GM18499 (cell line): ENCODE measurements around the gene ASCC2.
"Not testable (repeated sequence)": the region's sequence is repeated elsewhere in the genome, so short reads cannot be mapped to it uniquely, and the experiment has no call there.

Experiments used
- ATAC-seq: cut with Tn5 transposase; IDR thresholded peaks from one replicate; pipeline ENCODE4 v1.9.1; 2021; ENCODE audit warnings: moderate number of reproducible peaks; ENCODE audit not compliant: insufficient read depth, unreplicated experiment

Gene ASCC2

DNA sequence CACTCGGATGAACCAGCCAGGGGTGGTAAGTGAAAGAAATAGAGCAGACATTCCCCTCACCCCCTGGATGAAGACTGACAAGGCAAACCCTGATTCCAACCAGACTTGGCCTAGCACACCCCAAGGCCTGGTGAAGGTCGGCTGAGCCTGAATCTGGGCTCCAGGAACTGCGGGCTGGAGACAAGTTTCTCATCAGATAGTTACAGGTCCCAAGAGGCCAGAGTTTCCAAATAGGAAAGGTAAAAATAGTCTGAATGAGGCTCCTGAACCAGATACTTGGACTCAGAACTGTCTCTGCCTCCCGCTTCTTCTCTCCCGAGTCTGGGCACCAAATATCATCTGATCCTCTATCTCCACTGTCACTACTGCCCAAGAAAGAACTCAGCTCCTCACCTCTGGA lies 79.1 kb downstream of the ASCC2 start:
- ATAC-seq = no peak

DNA sequence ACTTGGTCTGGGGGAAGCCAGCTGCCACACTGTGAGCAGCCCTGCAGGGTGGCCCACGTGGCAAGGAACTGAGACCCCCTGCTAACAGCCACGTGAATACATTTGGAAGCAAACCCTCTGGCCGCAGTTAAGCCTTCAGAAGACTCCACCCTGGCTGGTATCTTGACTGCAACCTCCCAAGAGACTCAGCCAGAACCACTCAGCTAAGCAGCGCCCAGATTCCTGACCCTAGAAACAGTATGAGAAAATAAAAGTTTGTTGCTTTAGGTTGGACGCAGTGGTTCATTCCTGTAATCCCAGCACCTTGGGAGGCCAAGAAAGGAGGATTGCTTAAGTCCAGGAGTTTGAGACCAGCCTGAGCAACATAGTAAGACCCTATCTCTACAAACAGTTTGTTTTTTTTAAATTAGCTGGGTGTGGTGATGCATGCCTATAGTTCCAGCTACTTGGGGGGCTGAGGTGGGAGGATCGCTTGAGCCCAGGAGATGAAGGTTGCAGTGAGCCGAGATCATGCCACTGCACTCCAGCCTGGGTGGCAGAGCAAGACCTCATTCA lies 79.9 kb downstream of the ASCC2 start:
- ATAC-seq = no peak

DNA sequence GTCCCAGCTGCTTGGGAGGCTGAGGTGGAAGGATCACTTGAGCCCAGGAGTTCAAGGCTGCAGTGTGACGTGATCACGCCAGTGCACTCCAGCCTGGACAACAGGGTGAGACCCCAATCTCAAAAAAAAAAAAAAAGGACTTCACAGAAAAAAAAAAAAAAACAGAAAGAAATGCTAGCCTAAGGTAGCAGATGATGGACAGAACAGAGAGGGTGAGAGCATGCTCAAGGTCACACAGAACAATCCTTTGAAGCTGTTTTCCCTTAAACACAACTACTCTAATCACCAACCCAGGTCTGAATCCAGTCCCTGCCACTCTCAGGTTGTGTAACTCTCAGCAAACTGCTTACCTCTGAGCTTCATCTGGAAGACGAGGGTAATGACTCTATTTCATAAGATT lies 81.0 kb downstream of the ASCC2 start:
- no peak for ATAC-seq

DNA sequence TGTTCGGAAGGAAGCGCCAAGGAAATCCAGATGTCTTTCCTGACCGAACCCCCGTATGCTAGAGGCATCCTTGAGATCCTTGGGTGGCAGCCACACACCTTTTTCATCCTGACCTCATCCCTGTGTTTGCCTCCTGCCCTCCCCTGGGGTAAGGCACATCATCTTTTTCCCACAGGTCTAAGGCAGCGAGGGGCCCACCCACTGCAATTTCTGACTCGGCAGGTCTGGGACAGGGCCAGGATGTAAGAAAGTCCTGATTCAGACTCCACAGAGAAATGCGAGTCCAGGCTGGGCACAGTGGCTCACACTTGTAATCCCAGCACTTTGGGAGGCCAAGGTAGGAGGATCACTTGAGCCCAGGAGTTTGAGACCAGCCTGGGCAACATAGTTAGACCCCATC lies 81.7 kb downstream of the ASCC2 start:
- ATAC-seq = no peak

DNA sequence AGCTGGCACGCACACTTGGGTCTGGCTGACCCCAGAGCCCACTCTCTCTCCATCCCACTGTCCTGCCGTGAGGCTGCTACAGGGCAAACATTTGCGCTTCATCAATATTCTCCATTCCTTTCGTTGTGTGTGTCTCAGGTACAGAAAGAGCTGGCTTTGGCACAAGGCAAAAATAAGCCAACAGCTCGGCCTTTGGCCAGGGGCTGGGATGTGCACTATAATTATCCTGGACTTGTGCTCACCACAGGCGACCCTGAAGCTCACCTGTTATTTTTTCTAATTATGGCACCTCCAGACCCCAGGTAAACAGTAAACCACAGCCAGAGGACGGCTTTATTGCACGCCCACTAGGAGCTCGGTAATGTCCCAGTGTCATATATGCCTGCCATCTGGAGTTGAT lies 82.2 kb downstream of the ASCC2 start:
- no peak for ATAC-seq

DNA sequence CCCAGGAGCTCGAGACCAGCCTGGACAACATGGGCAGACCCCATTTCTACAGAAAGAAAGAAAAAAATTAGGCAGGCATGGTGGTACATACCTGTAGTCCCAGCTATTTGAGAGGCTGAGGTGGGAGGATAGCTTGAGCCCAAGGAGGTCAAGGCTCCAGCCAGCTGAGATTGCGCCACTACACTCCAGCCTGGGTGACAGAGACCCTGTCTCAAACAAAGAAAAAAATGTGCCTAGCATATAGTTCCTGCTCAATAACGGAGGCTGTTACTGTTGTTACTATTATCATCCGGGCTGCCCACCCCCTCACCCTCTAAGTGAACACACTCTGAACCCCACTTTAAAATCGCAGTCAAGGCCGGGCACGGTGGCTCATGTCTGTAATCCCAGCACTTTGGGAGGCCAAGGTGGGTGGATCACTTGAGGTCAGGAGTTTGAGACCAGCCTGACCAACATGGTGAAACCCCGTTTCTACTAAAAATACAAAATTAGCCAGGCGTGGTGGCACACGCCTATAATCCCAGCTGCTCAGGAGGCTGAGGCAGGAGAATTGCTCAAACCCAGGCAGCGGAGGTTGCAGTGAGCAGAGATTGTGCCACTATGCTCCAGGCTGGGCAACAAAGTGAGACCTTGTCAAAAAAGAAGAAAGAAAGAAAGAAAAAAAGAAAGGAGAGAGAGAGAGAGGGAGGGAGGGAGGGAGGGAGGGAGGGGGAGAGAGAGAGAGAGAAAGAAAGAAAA lies 83.2 kb downstream of the ASCC2 start:
- ATAC-seq = not testable (repeated sequence)

DNA sequence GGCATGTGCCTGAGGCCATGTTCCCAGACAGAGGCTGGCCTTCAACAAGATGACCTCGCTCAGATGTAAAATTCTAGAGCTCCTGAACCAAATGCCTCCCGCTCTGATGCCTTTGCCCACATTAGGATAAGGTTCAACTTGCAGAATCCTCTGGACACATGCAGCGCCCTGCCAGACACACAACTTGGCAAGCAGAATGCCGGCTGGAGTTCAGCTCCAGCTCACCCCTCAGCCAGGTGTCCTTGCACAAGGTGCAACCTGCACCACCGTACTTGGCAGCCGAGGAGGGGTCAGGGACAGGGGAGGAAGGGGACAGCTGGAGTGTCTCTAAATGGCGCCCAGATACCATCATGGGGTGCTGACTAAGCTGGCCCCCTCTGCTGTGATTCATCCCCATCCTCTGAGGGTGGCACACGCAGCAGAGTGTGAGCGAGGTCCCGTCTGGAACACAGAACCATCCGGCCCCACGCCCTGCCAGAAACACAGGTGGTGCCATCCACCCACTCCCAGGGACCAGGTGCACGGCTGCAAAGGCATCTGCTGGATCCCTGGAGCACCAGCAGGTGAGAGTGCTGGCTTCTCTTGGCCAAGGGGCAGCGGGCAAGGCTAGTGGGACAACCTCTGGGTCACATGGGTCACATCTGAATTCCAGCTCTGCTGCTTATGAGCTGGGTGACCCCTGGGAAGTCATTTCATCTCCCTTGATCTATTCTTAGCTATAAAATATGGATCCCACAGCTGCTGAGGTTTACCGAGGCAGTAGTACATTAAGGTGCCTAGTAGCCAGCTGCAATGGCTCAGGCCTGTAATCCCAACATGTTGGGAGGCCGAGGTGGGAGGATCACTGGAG lies 84.0 kb downstream of the ASCC2 start:
- ATAC-seq = no peak

DNA sequence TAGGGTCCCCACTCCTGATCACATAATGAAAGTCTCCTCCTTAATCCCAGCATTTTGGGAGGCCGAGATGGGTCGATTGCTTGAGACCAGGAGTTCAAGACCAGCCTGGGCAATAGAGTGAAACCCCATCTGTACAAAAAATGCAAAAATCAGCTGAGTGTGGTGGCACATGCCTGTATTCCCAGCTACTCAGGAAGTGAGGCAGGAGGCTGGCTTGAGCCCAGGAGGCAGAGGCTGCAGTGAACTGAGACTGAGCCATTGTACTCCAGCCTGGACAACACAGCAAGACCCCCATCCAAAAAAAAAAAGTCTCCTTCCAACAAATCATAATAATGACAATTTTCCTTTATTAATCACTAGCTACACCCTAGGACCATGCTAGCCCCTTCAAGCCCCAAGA lies 86.4 kb downstream of the ASCC2 start:
- no peak for ATAC-seq

DNA sequence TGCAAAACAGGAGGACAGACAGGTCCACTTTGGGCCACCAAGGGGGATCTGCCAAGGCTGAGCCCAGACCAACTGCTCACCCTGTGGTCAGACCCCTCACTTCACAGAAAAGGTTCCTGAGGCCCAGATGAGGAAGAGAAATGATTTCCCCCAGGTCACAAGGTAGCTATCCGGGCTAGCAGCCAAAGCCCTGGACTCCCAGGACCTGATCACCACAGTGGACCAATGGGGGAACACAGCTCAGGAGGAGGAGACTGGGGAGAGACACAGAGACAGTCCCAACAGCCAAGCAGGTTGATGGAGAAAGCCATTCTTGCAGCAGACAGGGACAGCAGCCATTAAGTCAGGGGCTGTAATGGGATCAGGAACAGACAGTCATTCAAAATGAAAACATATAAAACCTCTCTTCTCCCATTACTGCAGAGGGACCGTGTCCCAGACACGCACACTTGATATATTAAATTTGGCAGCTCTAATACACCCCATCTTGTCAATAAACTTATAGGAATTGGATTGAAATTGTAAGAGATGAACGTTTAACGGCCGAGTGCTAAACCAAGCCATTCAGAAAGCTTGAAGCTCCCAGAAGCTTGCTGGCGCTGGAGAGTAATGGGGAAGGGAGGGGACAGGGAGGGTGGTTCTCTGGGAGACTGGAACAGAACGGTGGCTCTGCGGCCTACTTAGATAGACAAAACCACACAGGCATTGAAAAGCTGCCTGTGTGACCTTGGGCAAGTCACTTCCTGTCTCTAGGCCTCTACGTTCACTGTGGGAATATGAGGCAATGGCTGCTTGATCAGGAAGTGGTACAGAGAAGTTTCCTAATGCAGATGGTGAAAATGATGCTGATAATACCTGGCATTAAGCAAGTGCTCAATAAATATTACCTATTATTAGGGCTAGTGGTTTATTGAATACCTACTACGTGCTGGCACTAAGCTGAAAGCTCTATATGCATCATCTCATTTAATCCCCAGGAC lies 87.2 kb downstream of the ASCC2 start:
- ATAC-seq = no peak

DNA sequence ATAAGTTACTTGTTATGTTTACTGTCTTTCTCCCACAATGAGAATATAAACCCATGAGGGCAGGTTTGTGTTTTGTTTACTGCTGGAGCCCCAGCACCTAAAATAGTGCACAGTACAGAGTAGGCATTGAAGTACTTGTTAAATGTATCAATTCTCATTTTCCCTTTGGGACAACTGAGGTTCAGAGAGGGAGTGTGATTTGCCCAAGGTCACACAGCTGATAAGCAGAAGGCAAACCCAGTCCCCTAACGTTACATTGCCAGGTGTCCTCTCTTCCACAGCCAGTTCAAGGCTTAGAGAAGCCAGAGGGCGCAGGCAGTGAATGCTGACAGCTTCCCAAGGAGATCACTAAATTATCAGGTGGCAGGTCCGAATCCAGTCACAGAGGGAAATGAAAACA lies 88.0 kb downstream of the ASCC2 start:
- ATAC-seq = no peak

DNA sequence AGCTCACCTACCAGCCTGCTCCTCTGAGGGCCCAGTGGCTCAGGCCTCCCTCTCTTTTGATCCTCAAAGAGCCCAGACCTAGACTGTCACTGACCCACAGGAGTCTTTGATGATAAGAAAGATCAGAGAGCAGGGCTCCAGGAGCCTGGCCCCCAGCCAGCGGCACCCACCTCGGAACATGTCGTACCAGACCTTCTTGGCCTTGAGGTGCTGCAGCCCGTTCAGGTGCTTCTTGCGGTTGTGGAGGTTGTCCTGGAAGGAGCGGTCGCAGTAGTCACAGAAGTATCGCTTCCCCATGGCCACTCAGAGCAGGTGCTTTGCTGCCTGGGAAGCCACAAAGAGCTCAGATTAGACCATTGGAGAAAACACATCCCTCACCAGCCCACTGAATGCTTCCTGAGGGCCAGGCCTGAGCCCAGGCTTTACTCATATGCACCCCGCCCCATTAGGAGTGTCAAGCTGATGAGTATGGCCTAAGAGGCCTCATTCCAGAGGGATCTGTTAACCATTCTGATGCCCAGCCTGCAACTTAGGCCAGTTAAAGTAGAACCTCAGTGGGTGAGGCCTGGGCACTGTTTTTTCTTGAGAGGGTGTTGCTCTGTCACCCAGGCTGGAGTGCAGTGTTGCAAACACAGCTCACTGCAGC lies 89.7 kb downstream of the ASCC2 start:
- no peak for ATAC-seq

DNA sequence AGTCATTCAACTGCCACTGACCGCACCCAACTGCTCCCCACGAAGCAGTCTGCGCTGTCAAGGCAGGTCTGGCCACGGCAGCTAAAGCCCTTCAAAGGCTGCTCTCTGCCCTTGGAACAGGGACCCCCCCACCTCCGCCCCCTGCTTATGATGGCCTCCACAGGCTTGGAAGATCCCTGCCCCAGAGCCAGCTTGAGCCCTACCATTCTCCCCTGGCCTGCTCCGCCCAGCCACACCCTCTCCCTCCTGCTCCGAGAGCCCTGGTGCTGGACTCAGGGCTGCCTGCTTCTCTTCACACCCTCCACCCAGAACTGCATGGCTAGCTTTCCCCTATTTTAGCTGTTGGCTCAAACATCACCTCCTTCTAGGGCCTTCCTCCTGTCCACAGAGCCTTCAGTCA lies 90.2 kb downstream of the ASCC2 start:
- ATAC-seq = no peak

DNA sequence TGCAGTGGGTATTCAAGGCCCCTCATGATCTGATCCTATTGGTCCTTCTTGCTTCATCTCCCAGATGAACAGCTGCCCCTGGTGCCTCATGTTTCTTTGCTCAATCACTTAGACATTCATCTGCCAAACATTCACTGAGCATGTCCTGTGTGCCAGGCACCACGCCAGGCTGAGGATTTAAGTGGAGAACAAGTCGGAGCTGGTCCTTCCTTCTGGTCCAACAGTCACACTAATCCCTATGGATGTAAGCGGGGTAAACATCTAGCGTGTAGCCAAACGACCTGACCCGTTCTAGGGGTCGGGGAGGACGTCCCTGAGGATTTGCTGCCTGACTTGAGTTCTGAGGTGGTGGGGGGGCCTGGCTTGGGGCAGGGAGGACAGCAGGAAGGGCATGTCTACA lies 93.2 kb downstream of the ASCC2 start:
- no peak for ATAC-seq

DNA sequence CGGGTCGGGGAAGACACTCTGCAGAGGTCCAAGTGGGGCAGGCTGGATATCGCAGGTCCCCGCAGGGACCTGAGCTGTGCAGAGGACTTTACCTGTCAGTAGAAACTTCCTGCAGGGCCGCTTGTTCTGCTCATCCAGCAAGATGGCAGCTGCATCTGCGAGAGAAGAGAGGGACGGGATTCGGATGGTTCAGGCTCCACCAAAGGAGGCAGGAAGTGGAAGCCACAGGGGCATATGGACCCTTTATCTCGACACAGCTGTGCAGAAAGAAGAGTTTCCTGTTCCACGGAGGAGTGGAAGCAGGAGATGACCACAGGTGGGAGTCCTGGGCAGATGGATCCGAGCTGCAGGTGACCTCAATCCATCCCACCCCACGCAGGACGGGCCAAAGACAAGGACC lies 95.7 kb downstream of the ASCC2 start:
- ATAC-seq = no peak

DNA sequence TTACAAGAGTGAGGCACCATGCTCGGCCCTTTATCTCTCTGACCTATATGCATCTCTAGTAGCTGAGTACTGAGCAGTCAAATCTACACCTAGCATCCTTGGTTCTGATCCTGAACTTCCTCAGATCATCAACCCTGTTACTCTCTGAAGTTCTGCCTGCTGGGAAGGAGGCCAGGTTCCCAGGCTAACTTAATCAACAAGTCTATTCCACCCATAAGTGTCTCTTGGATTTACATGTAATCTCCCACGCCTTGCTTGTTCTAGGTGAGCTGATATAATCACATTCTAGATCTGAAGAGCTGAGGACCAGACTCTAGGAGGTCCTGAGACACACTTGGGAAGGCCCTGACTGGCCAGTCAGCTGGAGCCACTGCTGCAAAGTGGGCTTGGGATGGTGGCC lies 96.1 kb downstream of the ASCC2 start:
- ATAC-seq = no peak

DNA sequence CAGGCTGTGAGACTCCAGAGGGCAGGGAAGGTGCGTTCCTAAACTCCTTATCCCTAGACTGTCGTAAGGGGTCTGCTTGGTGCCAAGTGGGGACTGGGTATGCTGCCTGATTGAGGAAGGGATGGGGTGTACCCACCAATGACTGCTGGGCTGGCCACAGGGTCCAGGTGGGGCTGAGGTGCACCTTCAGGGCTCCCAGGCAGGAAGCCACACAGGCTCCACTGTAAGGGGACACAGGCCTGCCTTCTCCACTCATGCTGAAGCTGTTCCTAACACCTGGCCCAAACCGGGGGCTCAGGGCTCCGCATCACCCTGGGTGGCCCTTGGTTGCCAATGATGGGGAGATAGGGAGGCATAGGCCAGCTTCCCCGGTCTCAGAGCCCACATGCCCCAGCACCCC lies 97.9 kb downstream of the ASCC2 start:
- no peak for ATAC-seq

DNA sequence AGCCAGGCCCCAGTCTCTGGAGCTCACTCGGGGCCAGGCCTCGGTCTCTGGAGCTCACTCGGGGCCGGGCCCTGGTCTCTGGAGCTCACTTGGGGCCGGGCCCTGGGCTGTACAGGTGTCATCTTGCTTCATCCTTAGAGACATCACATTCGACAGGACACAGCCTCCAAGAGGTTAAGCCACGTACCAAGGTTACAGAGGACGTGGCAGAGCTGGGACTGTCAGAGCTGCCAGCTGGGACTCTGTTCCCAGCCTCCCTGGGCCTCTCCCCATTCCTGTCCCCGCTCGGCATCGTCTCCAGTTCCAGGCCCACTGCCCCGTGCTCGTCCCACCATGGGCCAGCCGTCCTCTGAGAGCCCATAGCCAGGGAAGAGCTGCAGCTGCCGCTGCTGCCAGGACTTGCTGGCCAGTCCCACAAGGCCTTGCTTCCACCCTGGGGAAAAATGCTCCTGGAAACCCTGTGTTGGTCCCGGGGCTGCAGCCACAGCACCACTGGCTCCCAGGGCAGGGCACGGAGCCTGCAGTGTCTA lies 98.7 kb downstream of the ASCC2 start:
- no peak for ATAC-seq
